NCI-H2171 treated with DMSO at 0.1 percent for 48 hours (cell line): ENCODE measurements around the gene POLRMT.
"Not testable (repeated sequence)": the region's sequence is repeated elsewhere in the genome, so short reads cannot be mapped to it uniquely, and the experiment has no call there.

Source experiments
- DNase-seq: peaks from one replicate; lab custom pipeline; 2025; lab: John Stamatoyannopoulos, UW

The POLRMT gene

DNA sequence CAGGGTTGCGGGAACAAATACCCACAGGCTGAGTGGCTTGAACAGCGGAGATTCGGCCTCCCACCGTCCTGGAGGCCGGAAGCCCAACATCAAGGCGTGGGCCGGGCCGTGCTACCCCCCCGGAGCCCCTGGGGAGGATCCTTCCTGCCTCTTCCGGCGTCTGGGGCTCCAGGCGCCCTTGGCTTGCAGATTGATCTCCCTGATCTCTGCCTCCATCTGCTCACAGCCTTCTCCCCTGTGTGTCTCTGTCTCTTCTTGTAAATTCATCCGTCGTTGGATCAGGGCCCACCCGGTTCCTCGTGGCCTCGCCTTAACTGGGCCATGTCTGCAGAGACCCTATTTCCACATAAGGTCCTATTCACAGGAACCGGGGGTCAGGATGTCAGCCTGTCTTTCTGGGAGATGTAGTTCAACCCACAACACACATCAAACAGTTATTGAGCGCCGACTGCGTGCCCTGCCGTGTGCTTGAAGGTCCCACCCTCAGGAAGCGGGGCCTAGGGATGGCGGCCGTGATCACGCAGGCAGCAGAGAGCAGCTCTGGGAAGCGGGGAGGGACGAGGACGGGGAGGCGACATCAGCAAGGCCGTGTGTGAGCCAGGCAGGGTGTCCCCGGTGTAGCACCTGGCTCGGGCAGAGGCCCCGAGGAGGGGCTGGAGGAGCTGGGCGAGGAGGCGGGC is 22.4 kb downstream of the POLRMT start:
- DNase-seq: peak; percentile 81

GRCh38 chr19:610071-610800 is 23.1 kb downstream of the POLRMT start:
- DNase-seq: no peak

DNA sequence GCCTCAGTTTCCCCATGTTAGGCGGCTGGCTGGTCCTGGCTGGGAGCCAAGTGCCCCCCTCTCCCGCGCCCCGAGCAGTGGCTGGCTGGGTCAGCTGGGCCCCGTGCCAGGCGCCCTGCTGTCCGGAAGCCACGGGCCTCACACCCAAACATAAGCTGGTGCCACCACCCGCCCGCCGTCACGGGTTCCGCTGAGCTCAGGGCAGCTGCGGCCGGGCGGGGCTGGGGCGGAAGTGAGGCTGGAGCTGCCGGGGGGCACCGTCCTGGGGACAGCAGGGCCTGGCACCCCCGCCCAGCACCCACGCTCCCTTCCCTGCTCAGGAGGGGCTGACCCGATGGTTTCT is 24.4 kb downstream of the POLRMT start:
- no peak for DNase-seq

- DNase-seq: no peak
These were observed 25.0 kb downstream of the POLRMT start for GRCh38 chr19:608155-609003.

DNA sequence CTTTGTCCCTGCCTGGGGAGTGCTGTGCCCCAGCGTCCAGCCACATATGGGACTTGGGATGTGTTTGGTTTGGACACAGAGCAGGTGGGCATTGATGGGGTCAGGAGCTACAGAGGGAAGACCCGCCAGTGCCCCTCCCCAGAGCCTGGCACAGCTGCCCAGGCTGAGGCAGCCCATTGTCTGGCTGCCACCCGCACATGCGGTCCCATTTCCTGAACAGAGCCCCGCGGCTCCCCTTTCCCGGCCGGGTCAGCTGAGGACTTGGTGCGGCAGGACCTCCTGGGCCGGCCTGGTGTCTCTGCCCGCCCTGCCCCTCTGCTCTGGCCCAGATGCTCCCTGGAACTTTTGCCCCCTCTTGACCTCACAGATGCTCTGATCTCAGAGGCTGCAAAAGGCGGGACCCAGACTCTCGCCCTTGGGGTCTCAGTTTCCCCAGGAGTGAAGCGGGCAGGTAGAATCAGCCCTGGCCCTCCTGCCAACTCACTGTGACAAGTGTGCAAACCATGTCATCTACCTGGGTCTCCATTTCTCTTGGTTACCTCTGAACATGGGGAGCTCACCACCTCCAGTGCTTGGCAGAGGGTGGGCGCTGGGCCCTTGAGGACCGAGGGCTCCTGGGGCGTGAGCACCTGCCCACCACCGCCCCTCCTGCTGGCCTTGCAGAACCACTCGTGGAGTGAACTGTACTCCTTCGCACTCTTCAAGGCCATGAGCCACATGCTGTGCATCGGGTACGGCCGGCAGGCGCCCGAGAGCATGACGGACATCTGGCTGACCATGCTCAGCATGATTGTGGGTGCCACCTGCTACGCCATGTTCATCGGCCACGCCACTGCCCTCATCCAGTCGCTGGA is 25.8 kb downstream of the POLRMT start:
- DNase-seq: no peak

DNA sequence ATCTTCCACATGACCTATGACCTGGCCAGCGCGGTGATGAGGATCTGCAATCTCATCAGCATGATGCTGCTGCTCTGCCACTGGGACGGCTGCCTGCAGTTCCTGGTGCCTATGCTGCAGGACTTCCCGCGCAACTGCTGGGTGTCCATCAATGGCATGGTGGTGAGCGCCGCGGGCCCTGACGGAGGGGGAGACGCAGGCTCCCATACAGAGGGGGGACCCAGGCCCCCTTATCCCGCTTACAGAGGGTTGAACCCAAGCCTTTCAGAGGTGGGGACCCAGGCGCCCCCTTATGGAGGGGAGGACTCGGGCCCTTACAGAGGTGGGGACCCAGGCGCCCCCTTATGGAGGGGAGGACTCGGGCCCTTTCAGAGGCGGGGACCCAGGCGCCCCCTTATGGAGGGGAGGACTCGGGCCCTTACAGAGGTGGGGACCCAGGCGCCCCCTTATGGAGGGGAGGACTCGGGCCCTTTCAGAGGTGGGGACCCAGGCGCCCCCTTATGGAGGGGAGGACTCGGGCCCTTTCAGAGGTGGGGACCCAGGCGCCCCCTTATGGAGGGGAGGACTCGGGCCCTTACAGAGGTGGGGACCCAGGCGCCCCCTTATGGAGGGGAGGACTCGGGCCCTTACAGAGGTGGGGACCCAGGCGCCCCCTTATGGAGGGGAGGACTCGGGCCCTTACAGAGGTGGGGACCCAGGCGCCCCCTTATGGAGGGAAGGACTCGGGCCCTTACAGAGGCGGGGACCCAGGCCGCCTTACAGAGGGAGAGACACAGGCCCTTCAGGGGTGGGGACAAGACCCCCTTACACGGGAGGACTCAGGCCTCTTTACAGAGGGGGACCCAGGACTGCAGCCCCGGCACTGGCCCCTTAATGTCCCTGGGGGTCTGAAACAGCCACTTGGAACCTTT is 28.0 kb downstream of the POLRMT start:
- DNase-seq: not testable (repeated sequence)

DNA sequence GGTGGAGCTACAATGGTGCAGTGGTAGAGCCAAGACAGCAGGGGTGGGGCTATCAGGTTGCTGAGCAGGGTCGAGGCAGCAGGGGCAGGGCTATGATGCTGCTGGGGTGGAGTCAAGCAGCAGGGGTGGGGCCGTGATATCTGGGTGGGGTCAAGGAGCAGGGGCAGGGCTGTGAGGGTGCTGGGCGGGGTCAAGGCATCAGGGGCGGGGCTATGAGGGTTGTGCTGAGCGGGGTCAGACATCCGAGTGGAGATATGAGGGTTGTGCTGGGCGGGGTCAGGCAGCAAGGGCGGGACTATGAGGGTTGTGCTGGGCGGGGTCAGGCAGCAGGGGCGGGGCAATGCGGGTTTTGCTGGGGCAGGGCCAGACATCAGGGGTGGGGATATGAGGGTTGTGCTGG is 29.0 kb downstream of the POLRMT start:
- DNase-seq: no peak

DNA sequence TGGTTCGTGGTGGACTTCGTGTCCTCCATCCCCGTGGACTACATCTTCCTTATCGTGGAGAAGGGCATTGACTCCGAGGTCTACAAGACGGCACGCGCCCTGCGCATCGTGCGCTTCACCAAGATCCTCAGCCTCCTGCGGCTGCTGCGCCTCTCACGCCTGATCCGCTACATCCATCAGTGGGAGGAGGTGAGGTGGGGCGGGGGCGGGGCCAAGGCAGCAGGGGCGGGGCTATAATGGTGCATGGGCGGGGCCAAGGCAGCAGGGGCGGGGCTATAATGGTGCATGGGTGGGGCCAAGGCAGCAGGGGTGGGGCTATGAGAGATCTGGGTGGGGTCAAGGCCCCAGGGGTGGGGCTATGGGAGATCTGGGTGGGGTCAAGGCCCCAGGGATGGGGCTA is 29.6 kb downstream of the POLRMT start:
- DNase-seq: not testable (repeated sequence)

- not testable (repeated sequence) for DNase-seq
These were observed 30.1 kb downstream of the POLRMT start for GRCh38 chr19:603302-603639.

GRCh38 chr19:602391-603301 is 30.7 kb downstream of the POLRMT start:
- DNase-seq: no peak

DNA sequence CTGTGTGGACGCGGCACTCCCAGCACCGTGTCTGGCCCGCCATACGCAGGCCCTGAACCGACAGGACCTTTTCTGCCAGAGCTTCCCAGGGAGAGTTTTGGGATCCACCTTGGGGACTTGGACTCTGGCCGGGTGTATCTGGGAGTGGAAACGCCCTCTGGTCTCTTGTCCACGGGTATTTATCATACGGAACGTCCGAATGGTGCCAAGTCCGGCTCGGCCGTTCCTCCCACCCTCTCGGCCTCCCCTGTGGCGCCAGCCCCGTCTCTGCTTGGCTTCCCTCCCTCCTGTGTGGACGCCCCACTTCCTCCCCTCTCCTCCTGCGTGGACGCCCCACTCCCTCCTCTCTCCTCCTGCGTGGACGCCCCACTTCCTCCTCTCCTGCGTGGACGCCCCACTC is 31.5 kb downstream of the POLRMT start:
- DNase-seq: no peak

GRCh38 chr19:601310-601709 is 32.0 kb downstream of the POLRMT start:
- DNase-seq: no peak

- no peak for DNase-seq
These were observed 35.7 kb downstream of the POLRMT start for GRCh38 chr19:597406-598315.

- DNase-seq: no peak
These were observed 37.1 kb downstream of the POLRMT start for GRCh38 chr19:596263-596655.

DNA sequence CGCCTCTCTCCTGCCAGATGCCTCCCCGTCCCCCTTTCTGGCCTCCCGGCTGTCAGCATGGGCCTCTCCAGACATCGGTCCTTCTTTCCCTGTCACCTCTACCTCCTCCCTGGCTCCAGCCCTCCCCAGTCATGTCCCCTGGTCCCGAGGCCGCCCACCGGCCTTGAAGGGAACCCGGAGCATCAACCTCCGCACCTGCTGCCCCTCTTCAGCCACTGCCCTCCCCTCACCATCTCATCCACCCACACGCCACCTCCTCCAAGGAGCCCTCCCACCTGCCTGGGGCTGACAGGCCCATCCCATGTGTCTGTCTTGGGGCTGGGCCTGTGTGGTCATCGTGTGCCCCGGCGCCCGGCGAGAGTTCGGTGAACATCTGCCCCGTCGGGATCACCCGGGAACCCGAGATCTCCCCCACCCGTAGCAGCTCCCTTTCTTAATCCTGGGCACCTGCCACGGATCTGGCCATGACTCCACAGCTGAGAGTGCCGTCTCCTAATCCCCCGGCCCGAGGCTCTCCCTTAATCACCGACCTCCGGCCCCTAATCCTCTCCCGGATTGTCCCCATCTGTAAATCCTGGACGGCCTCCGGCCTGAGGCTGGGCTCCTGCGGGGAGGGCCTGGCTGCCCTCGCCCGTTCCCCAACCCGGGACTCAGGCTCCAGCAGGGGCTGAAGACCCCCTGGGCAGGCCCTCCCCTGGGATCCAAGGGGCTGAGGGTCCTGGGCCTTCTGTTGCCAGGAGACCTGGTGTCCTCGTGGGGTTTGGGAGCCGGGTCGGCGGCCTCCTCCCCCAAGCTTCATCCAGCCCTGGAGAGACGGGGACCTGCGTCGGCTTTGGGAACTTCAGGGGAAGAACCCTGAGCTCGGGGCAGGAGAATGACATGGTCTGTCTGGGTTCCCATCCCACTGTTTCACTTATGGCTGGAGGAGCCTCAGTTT is 37.7 kb downstream of the POLRMT start:
- no peak for DNase-seq

GRCh38 chr19:594265-594870 is 39.0 kb downstream of the POLRMT start:
- no peak for DNase-seq

DNA sequence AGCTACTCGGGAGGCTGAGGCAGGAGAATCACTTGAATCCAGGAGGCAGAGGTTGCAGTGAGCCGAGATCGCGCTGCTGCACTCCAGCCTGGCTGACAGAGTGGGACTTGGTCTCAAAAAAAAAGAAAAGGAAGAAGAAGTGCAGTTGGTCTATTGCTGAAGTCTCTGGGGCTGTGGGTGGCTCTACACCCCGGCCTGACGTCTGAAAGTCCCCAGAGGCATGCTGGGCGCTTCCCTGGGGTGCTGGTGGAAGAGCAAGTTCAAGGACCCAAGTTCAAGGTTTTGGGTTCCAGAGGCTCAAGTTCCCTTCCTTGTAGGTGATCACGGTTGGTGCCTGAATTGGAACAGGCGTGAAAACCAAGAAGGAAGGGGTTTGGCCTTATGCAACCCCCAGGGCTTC is 39.8 kb downstream of the POLRMT start:
- no peak for DNase-seq
